CD4-positive, alpha-beta T cell treated with Interferon alpha-2 for 1 hour (primary cell): ENCODE results near the gene SPESP1.
"Not testable (repeated sequence)": the region's sequence is repeated elsewhere in the genome, so short reads cannot be mapped to it uniquely, and the experiment has no call there.

Experiments
- DNase-seq, 2 donors: peaks; one replicate each; pipeline ENCODE4 v3.0.0-alpha.2; 2020 to 2022

SPESP1 gene

GRCh38 chr15:68930268-68931022 lies at the start of gene SPESP1:
TSS of gene SPESP1 (plus strand) at chr15:68930525. CDS start at chr15:68930654, 129 bp downstream.
- DNase-seq, result peak; percentile 32 to 52

- DNase-seq, result no peak
Measured at GRCh38 chr15:68885070-68885469, 45.3 kb upstream of the SPESP1 start.

DNA sequence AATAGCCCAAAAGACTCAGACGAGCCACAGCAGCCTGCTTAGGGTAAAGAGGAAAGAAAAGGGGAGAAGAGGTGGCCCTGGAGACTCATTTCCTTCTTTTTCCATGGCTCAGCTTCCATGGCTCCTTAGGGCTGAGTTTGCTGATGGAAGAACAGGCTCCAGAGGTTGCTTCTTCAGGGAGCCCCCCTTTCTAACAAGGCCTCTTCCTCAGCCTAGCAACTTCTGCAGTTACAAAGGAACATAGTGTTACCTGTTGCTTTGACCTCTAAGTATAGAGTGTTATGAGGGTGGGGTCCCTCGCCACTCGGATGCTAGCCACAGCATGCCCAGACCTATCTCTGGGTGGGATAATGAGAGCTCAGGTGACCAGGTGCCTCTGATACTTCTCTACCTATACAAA lies 43.2 kb upstream of the SPESP1 start:
- no peak for DNase-seq

- no peak for DNase-seq
Measured at GRCh38 chr15:68887819-68888218, 42.5 kb upstream of the SPESP1 start.

GRCh38 chr15:68888419-68888818 lies 41.9 kb upstream of the SPESP1 start:
- DNase-seq, result peak in 1 of 2 donors; percentile 4

DNA sequence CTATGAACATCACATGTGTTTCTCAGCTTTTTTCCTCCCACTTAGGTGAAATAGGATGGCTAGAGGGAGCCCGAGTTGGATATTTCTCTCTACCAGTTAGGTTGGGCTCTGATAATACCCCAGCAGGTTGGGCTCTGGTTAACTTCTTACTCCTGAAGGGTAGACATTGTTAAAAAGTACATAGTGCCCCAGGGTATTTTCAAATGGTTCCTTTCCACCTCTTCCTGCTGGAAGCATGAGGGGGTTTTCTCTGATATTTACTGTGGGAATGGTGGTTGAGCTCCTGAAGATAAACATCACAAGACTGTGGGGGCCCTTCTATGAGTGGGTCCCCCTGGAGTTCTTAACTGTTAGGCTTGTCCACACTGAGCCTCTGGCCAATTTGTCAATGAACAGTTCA lies 36.1 kb upstream of the SPESP1 start:
- DNase-seq, result no peak

DNA sequence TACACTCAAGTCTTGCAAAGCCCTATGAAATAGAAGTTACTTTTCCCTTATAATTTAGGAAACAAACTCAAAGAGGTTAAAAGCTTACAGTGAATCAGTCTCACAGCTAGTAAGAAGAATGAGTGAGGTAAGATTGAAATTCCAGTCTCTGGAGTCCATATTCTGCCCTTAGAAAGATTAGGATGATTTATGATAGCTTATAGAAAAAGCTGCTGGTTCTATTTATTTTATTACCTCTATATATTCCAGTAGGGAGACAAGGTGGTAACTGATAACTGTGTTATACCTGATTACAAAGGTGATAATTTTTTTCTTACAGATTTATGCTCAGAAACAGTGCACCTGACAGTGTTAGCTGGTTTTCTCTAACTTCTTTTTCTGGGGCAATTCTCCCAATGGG lies 34.1 kb upstream of the SPESP1 start:
- no peak for DNase-seq

DNA sequence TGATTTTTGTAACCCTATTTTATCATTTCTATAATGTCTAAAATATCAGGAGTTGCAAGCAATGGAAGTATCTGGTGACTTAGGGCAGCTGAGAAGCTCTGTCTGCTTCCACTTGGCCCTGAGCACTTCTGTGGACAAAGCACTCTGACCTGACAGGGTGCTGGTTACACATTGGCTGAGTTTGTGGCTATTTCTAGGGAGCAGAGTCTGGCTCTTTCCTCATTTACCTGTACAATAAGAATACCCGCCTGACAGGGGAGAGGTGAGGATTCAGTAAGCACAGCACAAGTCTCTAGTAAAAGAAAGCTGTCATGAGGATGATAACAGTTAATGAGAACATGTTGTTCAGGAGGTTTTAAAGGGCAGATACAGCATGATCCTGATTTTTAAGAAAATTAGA lies 33.3 kb upstream of the SPESP1 start:
- no peak for DNase-seq

- DNase-seq, result no peak
Measured at GRCh38 chr15:68900027-68900426, 30.3 kb upstream of the SPESP1 start.

GRCh38 chr15:68907396-68907923 lies 22.9 kb upstream of the SPESP1 start:
- no peak for DNase-seq

DNA sequence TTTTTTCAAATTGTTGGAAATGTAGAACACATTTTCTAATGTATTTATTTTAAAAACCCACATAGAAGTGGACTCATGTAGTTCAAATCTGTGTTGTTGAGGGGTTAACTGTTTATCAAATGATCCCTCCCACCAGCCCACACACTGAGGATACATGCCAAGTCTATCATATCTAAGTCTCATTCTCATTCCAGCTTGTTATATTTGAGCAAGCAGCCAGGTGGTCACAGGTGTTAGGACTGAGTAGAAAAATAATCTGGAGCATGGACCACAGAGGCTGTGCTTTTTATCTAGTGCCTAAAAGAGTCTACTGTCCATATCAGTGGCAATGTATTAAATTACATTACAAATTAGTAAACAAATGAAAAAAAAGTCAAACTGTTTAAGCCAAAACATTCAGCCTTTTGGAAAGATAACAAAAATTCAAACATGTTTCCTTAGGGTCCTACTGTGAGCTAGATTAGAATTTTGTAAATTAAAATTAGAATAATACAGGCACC lies 20.7 kb upstream of the SPESP1 start:
- no peak for DNase-seq

- DNase-seq, result no peak
Measured at GRCh38 chr15:68910341-68910740, 20.0 kb upstream of the SPESP1 start.

- no peak for DNase-seq
Measured at GRCh38 chr15:68910816-68911215, 19.5 kb upstream of the SPESP1 start.

- DNase-seq, result no peak
Measured at GRCh38 chr15:68921926-68922325, 8.4 kb upstream of the SPESP1 start.

DNA sequence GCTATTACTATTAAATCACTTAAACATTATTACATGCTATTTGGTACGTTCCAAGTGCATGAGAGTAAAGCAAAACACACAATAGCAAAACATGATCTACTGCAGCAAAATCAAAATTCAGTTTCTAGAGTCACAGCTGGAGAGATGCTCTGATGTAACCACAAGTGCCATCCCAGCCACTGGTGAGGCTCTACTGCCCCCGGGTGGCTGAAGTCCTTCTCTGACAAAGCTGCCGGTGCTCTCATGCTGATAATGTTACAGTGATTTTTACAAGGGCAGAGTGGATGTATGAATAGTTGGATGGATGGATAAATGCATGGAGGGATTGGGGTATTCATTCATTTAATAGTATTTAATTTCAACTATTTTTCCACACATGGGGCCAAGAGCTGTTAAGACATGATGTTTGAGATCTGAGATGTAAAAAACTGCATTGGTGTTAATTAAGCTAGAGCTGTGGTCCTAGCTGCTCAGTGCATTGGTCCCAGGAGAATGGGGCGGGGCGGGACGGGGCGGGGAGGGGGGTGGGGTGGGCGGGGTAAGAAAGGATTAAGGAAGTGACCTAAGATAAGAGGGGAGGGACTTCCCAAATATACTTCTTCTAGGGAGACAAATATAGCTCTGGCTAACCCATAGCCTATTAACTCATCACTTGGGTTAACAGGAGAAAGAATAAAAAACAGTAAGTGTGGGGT lies 5.3 kb upstream of the SPESP1 start:
- DNase-seq, result peak; percentile 48 to 56

GRCh38 chr15:68933001-68933400 lies 2.7 kb downstream of the SPESP1 start:
- no peak for DNase-seq

- DNase-seq, result no peak
Measured at GRCh38 chr15:68934341-68934740, 4.0 kb downstream of the SPESP1 start.

GRCh38 chr15:68935400-68935937 lies 5.1 kb downstream of the SPESP1 start:
- DNase-seq, result no peak

DNA sequence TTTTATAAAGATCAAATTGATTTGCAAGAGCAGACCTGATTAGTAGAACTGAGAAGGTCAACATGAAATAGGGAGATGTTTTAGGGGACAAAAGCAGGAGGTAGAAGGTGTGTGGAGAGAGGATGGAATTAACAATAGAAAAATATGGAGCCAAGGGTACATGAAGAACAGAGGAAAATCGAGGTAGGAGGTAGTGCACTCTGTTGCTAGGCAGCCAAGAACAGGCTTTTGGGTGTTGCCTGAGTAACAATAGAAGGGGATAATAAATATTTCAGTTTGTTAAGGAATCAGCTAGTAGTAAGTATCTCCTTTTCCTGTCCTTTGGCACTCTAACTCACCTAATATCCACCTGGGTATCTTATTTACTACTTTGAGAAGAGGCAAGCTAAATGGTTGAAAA lies 9.2 kb downstream of the SPESP1 start:
- no peak for DNase-seq

- DNase-seq, result no peak
Measured at GRCh38 chr15:68951813-68952212, 21.5 kb downstream of the SPESP1 start.

- DNase-seq, result no peak
Measured at GRCh38 chr15:68957696-68958095, 27.4 kb downstream of the SPESP1 start.

- DNase-seq, result no peak
Measured at GRCh38 chr15:68958597-68958996, 28.3 kb downstream of the SPESP1 start.

DNA sequence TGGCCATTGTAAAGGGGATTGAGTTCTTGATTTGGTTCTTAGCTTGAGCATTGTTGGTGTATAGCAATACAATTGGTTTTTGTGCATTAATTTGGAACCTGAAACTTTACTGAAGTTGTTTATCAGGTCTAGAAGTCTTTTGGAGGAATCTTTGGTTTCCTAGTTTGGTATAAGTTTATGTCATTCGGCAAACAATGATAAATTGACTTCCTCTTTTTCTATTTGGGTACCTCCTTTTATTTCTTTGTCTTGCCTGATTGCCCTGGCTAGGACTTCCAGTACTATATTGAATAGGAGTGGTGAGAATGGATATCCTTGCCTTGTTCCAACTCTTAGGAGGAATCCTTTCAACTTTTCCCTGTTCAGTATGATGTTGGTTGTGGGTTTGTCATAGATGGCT lies 32.1 kb downstream of the SPESP1 start:
- no peak for DNase-seq

DNA sequence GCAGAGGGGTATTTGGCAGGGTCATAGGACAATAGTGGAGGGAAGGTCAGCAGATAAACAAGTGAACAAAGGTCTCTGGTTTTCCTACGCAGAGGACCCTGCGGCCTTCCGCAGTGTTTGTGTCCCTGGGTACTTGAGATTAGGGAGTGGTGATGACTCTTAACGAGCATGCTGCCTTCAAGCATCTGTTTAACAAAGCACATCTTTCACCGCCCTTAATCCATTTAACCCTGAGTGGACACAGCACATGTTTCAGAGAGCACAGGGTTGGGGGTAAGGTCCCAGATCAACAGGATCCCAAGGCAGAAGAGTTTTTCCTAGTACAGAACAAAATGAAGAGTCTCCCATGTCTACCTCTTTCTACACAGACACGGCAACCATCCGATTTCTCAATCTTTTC lies 33.4 kb downstream of the SPESP1 start:
- DNase-seq, result not testable (repeated sequence)
